ENCODE data around the gene PLEKHG1.

DNA sequence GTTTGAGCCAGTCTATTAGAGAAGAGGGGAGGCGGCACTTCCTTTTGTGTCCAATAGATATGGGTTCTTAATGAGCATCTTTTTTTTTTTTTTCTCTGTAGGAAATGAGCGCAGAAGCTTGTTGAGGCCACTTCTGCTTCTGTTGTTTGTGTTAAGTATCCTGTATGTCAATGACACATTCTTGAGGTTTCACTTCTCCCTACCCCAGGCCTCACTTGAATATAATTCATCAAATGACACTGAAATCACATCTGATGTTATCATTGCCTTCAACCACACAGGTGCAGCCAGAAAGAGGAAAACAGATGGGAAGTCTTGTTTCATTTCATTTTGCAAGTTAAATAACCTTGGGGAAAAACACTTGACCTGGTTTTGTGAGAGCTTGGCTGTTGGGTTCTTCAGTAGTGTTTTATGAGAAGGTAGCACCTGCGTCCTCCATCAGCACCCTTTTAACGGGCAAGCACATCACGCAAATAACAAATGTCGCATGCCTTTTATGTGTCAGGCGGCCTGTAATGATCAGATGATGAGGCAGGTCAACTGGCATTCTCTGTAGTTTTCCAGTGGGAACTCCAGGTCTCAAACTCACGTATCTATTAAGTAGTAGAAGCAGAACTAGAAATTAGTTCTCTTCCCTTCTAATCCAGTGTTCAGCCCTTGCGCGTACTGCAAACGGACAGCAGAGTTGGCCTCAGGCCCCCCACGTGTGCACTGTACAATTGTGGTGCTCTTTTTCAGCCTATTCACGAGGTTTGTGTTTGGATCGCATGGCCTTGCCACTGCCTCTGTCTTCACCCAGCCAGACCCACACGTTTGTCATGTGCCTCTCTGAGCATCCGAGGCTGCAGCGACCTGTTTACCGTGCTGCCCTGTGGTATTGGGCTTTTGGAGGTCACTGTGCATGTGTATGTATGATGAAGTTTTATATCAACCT is 23.5 kb downstream of the PLEKHG1 start:
- TF ChIP-seq JUNB (IDR thresholded peaks at IDR 0.05) (no peak), CTCF (IDR thresholded peaks at IDR 0.05) (no peak), HOXA7 (CRISPR knock-in tag; IDR thresholded peaks at IDR 0.05) (no peak), POLR2A (IDR thresholded peaks at IDR 0.05; ENCODE audit: low read length) (no peak), EP300 (IDR thresholded peaks at IDR 0.05) (no peak), SMC3 (IDR thresholded peaks at IDR 0.05) (no peak), RFX5 (IDR thresholded peaks at IDR 0.05) (no peak), MAFK (IDR thresholded peaks at IDR 0.05; ENCODE audit: partially characterized antibody) (no peak), HDAC2 (IDR thresholded peaks at IDR 0.05) (no peak)
- TF ChIP-seq, protein P1, sequence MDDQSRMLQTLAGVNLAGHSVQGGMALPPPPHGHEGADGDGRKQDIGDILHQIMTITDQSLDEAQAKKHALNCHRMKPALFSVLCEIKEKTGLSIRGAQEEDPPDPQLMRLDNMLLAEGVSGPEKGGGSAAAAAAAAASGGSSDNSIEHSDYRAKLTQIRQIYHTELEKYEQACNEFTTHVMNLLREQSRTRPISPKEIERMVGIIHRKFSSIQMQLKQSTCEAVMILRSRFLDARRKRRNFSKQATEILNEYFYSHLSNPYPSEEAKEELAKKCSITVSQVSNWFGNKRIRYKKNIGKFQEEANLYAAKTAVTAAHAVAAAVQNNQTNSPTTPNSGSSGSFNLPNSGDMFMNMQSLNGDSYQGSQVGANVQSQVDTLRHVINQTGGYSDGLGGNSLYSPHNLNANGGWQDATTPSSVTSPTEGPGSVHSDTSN (IDR thresholded peaks at IDR 0.05) = no peak
